ENCODE measurements around the gene PHACTR2. TPM values are rescaled to one million over a fixed set of nuclear protein-coding genes. Genes with fewer than 3 reads are reported as not detected.

PHACTR2 gene
- total and polyA plus RNA-seq, 2 of the 13 experiments (the other 11 are each of a cell fraction or from before 2014, with no cell fraction given) = 11.3 to 28.2 TPM

DNA sequence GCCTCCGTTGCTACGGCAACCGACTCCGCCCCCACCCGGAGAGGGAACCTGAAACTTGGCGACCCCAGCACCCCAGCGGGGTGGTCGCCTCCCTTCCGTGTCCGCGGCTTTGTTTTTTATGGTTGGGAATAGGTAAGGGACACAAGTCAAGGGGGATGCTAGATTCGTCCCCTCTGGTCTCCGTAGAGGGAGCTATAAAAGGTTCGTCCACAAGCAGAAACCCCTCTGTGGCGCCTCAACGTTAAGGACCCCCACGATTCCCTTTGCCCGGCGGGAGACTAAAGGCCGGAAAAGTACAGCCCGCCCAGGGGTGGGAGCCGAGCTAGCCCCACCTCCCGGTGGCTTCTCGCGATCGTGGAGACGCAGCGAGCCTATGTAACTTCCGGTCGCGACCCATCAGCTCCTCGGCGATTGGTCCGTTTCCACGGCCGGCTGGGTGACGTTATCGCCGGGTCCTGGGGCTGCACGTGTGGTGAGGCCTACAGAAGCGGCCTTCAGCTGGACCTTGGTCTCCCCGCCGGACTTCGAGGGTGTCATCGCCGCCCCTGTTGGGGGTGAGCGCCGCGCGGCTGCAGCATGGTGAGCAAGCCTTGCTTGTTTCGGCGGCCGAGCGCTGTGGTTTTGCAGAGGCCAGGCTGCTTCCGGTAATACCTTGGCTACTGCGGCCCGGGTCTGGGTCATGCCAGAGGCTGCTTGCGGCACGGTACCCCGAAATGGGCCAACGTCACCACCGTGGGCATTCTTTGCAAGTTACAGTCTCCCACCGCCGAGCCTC lies 165.3 kb downstream of the PHACTR2 start, which contains the start of gene LTV1 (continued):
- TF ChIP-seq ZNF558 (CRISPR knock-in tag; IDR thresholded peaks at IDR 0.05; ENCODE audit: borderline replicate concordance) = peak; percentile 94; the same call in 1 of the 2 replicates
- peak; percentile 73 for TF ChIP-seq FOSL2 (CRISPR knock-in tag; IDR thresholded peaks at IDR 0.05)
- TF ChIP-seq SNRNP70 (IDR thresholded peaks at IDR 0.05; ENCODE audit: low read depth, low read length) = no peak
- TF ChIP-seq, protein P1, sequence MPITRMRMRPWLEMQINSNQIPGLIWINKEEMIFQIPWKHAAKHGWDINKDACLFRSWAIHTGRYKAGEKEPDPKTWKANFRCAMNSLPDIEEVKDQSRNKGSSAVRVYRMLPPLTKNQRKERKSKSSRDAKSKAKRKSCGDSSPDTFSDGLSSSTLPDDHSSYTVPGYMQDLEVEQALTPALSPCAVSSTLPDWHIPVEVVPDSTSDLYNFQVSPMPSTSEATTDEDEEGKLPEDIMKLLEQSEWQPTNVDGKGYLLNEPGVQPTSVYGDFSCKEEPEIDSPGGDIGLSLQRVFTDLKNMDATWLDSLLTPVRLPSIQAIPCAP (CRISPR knock-in tag; IDR thresholded peaks at IDR 0.05; ENCODE audit: low read depth) = 0 out of 2 replicates have a peak, but pooled peaks have one; percentile 72
- TF ChIP-seq, protein P2, sequence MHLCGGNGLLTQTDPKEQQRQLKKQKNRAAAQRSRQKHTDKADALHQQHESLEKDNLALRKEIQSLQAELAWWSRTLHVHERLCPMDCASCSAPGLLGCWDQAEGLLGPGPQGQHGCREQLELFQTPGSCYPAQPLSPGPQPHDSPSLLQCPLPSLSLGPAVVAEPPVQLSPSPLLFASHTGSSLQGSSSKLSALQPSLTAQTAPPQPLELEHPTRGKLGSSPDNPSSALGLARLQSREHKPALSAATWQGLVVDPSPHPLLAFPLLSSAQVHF (CRISPR knock-in tag; IDR thresholded peaks at IDR 0.05) = peak; percentile 98; the same call in 1 of the 2 replicates
- TF ChIP-seq ERF (CRISPR knock-in tag; IDR thresholded peaks at IDR 0.05) = peak; percentile 96
- TF ChIP-seq, protein P3, sequence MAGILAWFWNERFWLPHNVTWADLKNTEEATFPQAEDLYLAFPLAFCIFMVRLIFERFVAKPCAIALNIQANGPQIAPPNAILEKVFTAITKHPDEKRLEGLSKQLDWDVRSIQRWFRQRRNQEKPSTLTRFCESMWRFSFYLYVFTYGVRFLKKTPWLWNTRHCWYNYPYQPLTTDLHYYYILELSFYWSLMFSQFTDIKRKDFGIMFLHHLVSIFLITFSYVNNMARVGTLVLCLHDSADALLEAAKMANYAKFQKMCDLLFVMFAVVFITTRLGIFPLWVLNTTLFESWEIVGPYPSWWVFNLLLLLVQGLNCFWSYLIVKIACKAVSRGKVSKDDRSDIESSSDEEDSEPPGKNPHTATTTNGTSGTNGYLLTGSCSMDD (CRISPR knock-in tag; IDR thresholded peaks at IDR 0.05) = peak; percentile 96
- TF ChIP-seq, protein P4, sequence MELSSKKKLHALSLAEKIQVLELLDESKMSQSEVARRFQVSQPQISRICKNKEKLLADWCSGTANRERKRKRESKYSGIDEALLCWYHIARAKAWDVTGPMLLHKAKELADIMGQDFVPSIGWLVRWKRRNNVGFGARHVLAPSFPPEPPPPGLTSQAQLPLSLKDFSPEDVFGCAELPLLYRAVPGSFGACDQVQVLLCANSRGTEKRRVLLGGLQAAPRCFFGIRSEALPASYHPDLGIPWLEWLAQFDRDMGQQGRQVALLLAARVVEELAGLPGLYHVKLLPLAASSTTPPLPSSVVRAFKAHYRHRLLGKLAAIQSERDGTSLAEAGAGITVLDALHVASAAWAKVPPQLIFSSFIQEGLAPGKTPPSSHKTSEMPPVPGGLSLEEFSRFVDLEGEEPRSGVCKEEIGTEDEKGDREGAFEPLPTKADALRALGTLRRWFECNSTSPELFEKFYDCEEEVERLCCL (CRISPR knock-in tag; IDR thresholded peaks at IDR 0.05; ENCODE audit: borderline replicate concordance) = peak; percentile 97
- TF ChIP-seq, protein P5, sequence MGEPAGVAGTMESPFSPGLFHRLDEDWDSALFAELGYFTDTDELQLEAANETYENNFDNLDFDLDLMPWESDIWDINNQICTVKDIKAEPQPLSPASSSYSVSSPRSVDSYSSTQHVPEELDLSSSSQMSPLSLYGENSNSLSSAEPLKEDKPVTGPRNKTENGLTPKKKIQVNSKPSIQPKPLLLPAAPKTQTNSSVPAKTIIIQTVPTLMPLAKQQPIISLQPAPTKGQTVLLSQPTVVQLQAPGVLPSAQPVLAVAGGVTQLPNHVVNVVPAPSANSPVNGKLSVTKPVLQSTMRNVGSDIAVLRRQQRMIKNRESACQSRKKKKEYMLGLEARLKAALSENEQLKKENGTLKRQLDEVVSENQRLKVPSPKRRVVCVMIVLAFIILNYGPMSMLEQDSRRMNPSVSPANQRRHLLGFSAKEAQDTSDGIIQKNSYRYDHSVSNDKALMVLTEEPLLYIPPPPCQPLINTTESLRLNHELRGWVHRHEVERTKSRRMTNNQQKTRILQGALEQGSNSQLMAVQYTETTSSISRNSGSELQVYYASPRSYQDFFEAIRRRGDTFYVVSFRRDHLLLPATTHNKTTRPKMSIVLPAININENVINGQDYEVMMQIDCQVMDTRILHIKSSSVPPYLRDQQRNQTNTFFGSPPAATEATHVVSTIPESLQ (CRISPR knock-in tag; conservative IDR thresholded peaks at IDR 0.05) = peak; percentile 98
- TF ChIP-seq, protein P6, sequence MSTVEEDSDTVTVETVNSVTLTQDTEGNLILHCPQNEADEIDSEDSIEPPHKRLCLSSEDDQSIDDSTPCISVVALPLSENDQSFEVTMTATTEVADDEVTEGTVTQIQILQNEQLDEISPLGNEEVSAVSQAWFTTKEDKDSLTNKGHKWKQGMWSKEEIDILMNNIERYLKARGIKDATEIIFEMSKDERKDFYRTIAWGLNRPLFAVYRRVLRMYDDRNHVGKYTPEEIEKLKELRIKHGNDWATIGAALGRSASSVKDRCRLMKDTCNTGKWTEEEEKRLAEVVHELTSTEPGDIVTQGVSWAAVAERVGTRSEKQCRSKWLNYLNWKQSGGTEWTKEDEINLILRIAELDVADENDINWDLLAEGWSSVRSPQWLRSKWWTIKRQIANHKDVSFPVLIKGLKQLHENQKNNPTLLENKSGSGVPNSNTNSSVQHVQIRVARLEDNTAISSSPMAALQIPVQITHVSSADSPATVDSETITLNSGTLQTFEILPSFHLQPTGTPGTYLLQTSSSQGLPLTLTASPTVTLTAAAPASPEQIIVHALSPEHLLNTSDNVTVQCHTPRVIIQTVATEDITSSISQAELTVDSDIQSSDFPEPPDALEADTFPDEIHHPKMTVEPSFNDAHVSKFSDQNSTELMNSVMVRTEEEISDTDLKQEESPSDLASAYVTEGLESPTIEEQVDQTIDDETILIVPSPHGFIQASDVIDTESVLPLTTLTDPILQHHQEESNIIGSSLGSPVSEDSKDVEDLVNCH (CRISPR knock-in tag; IDR thresholded peaks at IDR 0.05) = peak; percentile 94; the same call in 1 of the 2 replicates
- TF ChIP-seq POLR2G (IDR thresholded peaks at IDR 0.05; ENCODE audit: low read depth, low read length) = peak; percentile 98
- peak; percentile 83 for TF ChIP-seq ZKSCAN8 (CRISPR knock-in tag; IDR thresholded peaks at IDR 0.05; ENCODE audit: borderline replicate concordance)
- TF ChIP-seq NFKBIZ (CRISPR knock-in tag; IDR thresholded peaks at IDR 0.05) = peak; percentile 88
- TF ChIP-seq MAFG (CRISPR knock-in tag; IDR thresholded peaks at IDR 0.05) = no peak
- TF ChIP-seq FLYWCH1 (CRISPR knock-in tag; IDR thresholded peaks at IDR 0.05) = peak; percentile 89; the same call in 1 of the 2 replicates
- peak; percentile 99 for TF ChIP-seq ARHGAP35 (CRISPR knock-in tag; IDR thresholded peaks at IDR 0.05; ENCODE audit: borderline replicate concordance)
- TF ChIP-seq U2AF1 (optimal IDR thresholded peaks at IDR 0.05; ENCODE audit: low read depth, low read length) = no peak
- no peak for TF ChIP-seq CEBPB (IDR thresholded peaks at IDR 0.05; ENCODE audit: borderline replicate concordance, low read depth, low read length)
- TF ChIP-seq, protein P7, sequence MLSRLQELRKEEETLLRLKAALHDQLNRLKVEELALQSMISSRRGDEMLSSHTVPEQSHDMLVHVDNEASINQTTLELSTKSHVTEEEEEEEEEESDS (CRISPR knock-in tag; IDR thresholded peaks at IDR 0.05; ENCODE audit: borderline replicate concordance) = no peak
- no peak for TF ChIP-seq HMGA1 (CRISPR knock-in tag; conservative IDR thresholded peaks at IDR 0.05)

All from HepG2 (cell line).